ENCODE data around the gene RAX2.
A peak's percentile ranks its signal among the peaks of the same experiment; 100 is the strongest.

The RAX2 gene

DNA sequence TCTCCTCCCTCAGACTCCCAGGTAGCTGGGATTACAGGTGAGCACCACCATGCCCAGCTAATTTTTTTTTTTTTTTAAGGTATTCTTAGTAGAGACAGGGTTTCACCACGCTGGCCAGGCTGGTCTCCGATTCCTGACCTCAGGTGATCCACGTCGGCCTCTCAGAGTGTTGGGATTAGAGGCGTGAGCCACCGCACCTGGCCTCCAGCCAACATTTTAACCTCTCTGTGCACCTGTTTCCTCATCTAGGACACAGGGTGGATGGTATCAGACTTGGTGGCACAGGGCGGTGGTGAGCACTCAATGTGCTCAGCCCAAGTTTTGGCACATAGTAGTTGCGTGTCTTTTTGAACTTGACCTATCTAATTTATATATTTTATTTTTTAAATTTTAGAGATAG, 23.1 kb downstream of the RAX2 start:
- Histone ChIP-seq H3K23ac (ENCODE audit: low read length) (no peak overlapping the region), H3K27ac (ENCODE audit: low read depth, low read length) (no peak overlapping the region), H2AK5ac (ENCODE audit: low read length) (no peak overlapping the region), H4K5ac (ENCODE audit: low read length) (no peak overlapping the region), H3K4me2 (ENCODE audit: low read length) (no peak overlapping the region), H3K36me3 (ENCODE audit: control insufficient read depth, insufficient read depth, low read length) (no peaks in the 10 kb centered on the region), H3K4ac (ENCODE audit: low read depth, low read length) (no peak overlapping the region), H3K56ac (ENCODE audit: low read length) (no peak overlapping the region), H3K4me3 (ENCODE audit: low read length) (no peak overlapping the region), H3K9ac (ENCODE audit: low read length) (no peak overlapping the region), H3K79me1 (ENCODE audit: low read length) (no peaks in the 10 kb centered on the region), H2BK5ac (ENCODE audit: low read length) (no peak overlapping the region), H2BK120ac (ENCODE audit: low read depth, low read length) (no peak overlapping the region), H3K27me3 (ENCODE audit: insufficient read depth, low read length, poor library complexity) (no peaks in the 10 kb centered on the region), H2BK15ac (replicated peaks; ENCODE audit: low read depth) (no peak overlapping the region), H3K79me2 (ENCODE audit: control insufficient read depth, insufficient read depth, low read length) (no peaks in the 10 kb centered on the region), H3K4me1 (ENCODE audit: control insufficient read depth, low read depth, low read length) (no peaks in the 10 kb centered on the region), H3K18ac (ENCODE audit: low read length) (no peak overlapping the region), H4K8ac (ENCODE audit: low read depth, low read length) (no peak overlapping the region)
- DNase-seq, result no peak
- no CpG with 5 or more reads among the region's 8 CpGs for whole genome bisulfite sequencing (ENCODE audit: extremely low coverage, insufficient coverage, low lambda C conversion rate)

DNA sequence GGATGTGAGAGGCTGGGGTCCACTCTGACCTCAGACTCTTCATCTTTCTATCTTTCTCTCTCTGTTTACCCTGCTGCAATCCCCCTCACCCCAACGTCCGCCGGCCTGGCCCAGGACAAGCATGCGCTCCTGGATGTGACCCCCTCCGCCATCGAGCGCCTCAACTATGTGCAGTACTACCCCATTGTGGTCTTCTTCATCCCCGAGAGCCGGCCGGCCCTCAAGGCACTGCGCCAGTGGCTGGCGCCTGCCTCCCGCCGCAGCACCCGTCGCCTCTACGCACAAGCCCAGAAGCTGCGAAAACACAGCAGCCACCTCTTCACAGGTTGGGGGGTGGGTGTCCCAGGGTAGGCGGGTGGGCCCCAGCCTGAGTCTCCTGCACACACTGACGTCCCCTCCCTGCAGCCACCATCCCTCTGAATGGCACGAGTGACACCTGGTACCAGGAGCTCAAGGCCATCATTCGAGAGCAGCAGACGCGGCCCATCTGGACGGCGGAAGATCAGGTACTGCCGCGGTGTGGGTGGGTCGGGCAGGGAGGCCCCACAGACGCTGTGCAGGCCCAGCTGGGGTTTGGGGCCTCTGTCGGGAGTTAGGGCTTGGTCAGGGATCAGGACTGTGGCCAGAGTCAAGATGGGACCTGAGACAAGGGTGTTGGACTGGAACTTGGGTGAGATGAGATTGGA, 25.5 kb downstream of the RAX2 start:
- no peak overlapping the region for H3K4ac ChIP-seq (ENCODE audit: low read depth, low read length)
- no peak overlapping the region for H3K9ac ChIP-seq (ENCODE audit: low read length)
- WGBS (ENCODE audit: extremely low coverage, insufficient coverage, low lambda C conversion rate), result no CpG with 5 or more reads among the region's 31 CpGs
- no peak overlapping the region for H2BK15ac ChIP-seq (replicated peaks; ENCODE audit: low read depth)
- no peak overlapping the region for H3K23ac ChIP-seq (ENCODE audit: low read length)
- no peak overlapping the region for H3K4me2 ChIP-seq (ENCODE audit: low read length)
- no peak overlapping the region for H2BK5ac ChIP-seq (ENCODE audit: low read length)
- no peaks in the 10 kb centered on the region for H3K79me1 ChIP-seq (ENCODE audit: low read length)
- H3K56ac ChIP-seq (ENCODE audit: low read length), result no peak overlapping the region
- H3K27me3 ChIP-seq (ENCODE audit: insufficient read depth, low read length, poor library complexity), result no peaks in the 10 kb centered on the region
- H2AK5ac ChIP-seq (ENCODE audit: low read length), result no peak overlapping the region
- DNase-seq, result no peak
- H3K4me3 ChIP-seq (ENCODE audit: low read length), result no peak overlapping the region
- H3K18ac ChIP-seq (ENCODE audit: low read length), result no peak overlapping the region
- no peak overlapping the region for H4K8ac ChIP-seq (ENCODE audit: low read depth, low read length)
- no peaks in the 10 kb centered on the region for H3K36me3 ChIP-seq (ENCODE audit: control insufficient read depth, insufficient read depth, low read length)
- H3K27ac ChIP-seq (ENCODE audit: low read depth, low read length), result no peak overlapping the region
- H3K79me2 ChIP-seq (ENCODE audit: control insufficient read depth, insufficient read depth, low read length), result no peaks in the 10 kb centered on the region
- H2BK120ac ChIP-seq (ENCODE audit: low read depth, low read length), result no peak overlapping the region
- no peaks in the 10 kb centered on the region for H3K4me1 ChIP-seq (ENCODE audit: control insufficient read depth, low read depth, low read length)
- no peak overlapping the region for H4K5ac ChIP-seq (ENCODE audit: low read length)

GRCh38 chr19:3745363-3746045, 26.5 kb downstream of the RAX2 start:
- Histone ChIP-seq H4K8ac (ENCODE audit: low read depth, low read length) (no peak overlapping the region), H3K18ac (ENCODE audit: low read length) (no peak overlapping the region), H3K4me2 (ENCODE audit: low read length) (no peak overlapping the region), H3K9ac (ENCODE audit: low read length) (no peak overlapping the region), H2BK120ac (ENCODE audit: low read depth, low read length) (no peak overlapping the region), H3K23ac (ENCODE audit: low read length) (no peak overlapping the region), H3K36me3 (ENCODE audit: control insufficient read depth, insufficient read depth, low read length) (no peaks in the 10 kb centered on the region), H2BK15ac (replicated peaks; ENCODE audit: low read depth) (no peak overlapping the region), H2BK5ac (ENCODE audit: low read length) (no peak overlapping the region), H3K56ac (ENCODE audit: low read length) (no peak overlapping the region), H4K5ac (ENCODE audit: low read length) (no peak overlapping the region), H3K4ac (ENCODE audit: low read depth, low read length) (no peak overlapping the region), H3K4me3 (ENCODE audit: low read length) (no peak overlapping the region), H3K27me3 (ENCODE audit: insufficient read depth, low read length, poor library complexity) (no peaks in the 10 kb centered on the region), H2AK5ac (ENCODE audit: low read length) (no peak overlapping the region), H3K79me2 (ENCODE audit: control insufficient read depth, insufficient read depth, low read length) (no peaks in the 10 kb centered on the region), H3K4me1 (ENCODE audit: control insufficient read depth, low read depth, low read length) (no peaks in the 10 kb centered on the region), H3K79me1 (ENCODE audit: low read length) (no peaks in the 10 kb centered on the region), H3K27ac (ENCODE audit: low read depth, low read length) (no peak overlapping the region)
- no peak for DNase-seq
- no CpG with 5 or more reads among the region's 8 CpGs for WGBS (ENCODE audit: extremely low coverage, insufficient coverage, low lambda C conversion rate)

- Histone ChIP-seq H2BK5ac (ENCODE audit: low read length) (no peak overlapping the region), H4K8ac (ENCODE audit: low read depth, low read length) (no peak overlapping the region), H3K9ac (ENCODE audit: low read length) (no peak overlapping the region), H3K4me2 (ENCODE audit: low read length) (no peak overlapping the region), H3K79me2 (ENCODE audit: control insufficient read depth, insufficient read depth, low read length) (no peaks in the 10 kb centered on the region), H2BK15ac (replicated peaks; ENCODE audit: low read depth) (no peak overlapping the region), H3K36me3 (ENCODE audit: control insufficient read depth, insufficient read depth, low read length) (no peaks in the 10 kb centered on the region), H3K18ac (ENCODE audit: low read length) (no peak overlapping the region), H3K79me1 (ENCODE audit: low read length) (no peaks in the 10 kb centered on the region), H3K56ac (ENCODE audit: low read length) (no peak overlapping the region), H3K4me3 (ENCODE audit: low read length) (no peak overlapping the region), H4K5ac (ENCODE audit: low read length) (no peak overlapping the region), H3K27me3 (ENCODE audit: insufficient read depth, low read length, poor library complexity) (no peaks in the 10 kb centered on the region), H3K4me1 (ENCODE audit: control insufficient read depth, low read depth, low read length) (no peaks in the 10 kb centered on the region), H3K23ac (ENCODE audit: low read length) (no peak overlapping the region), H3K4ac (ENCODE audit: low read depth, low read length) (no peak overlapping the region), H3K27ac (ENCODE audit: low read depth, low read length) (no peak overlapping the region), H2AK5ac (ENCODE audit: low read length) (no peak overlapping the region), H2BK120ac (ENCODE audit: low read depth, low read length) (no peak overlapping the region)
- no CpG with 5 or more reads among the region's 2 CpGs for WGBS (ENCODE audit: extremely low coverage, insufficient coverage, low lambda C conversion rate)
- peak; percentile 25 for DNase-seq
Measured at GRCh38 chr19:3743486-3743885, 28.5 kb downstream of the RAX2 start.

DNA sequence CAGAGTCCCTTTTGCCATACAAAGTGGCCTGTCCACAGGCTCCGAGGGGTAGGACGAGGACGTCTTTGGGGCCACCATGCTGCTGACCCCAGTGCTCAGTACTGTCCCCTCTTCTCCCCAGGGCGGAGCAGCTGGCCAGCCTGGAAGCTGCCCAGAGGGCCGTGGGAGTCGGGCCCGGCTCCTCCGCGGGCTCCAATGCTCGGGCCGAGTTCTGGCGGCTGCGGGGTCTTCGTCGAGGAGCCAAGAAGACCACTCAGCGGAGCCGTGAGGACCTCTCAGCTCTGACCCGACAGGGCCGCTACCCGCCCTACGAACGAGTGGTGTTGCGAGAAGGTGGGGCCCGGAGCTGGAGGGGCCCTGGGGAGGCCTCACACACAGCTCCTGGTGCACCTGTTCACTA, 31.6 kb downstream of the RAX2 start:
- Histone ChIP-seq H2BK5ac (ENCODE audit: low read length) (no peak overlapping the region), H3K9ac (ENCODE audit: low read length) (no peak overlapping the region), H2BK120ac (ENCODE audit: low read depth, low read length) (no peak overlapping the region), H3K4me1 (ENCODE audit: control insufficient read depth, low read depth, low read length) (no peaks in the 10 kb centered on the region), H3K23ac (ENCODE audit: low read length) (no peak overlapping the region), H3K27ac (ENCODE audit: low read depth, low read length) (no peak overlapping the region), H3K56ac (ENCODE audit: low read length) (no peak overlapping the region), H3K4ac (ENCODE audit: low read depth, low read length) (no peak overlapping the region), H3K4me3 (ENCODE audit: low read length) (no peak overlapping the region), H3K27me3 (ENCODE audit: insufficient read depth, low read length, poor library complexity) (no peaks in the 10 kb centered on the region), H3K18ac (ENCODE audit: low read length) (no peak overlapping the region), H4K5ac (ENCODE audit: low read length) (no peak overlapping the region), H3K79me1 (ENCODE audit: low read length) (no peaks in the 10 kb centered on the region), H2AK5ac (ENCODE audit: low read length) (no peak overlapping the region), H2BK15ac (replicated peaks; ENCODE audit: low read depth) (no peak overlapping the region), H4K8ac (ENCODE audit: low read depth, low read length) (no peak overlapping the region), H3K4me2 (ENCODE audit: low read length) (no peak overlapping the region), H3K36me3 (ENCODE audit: control insufficient read depth, insufficient read depth, low read length) (no peaks in the 10 kb centered on the region), H3K79me2 (ENCODE audit: control insufficient read depth, insufficient read depth, low read length) (no peaks in the 10 kb centered on the region)
- no CpG with 5 or more reads among the region's 24 CpGs for WGBS (ENCODE audit: extremely low coverage, insufficient coverage, low lambda C conversion rate)
- DNase-seq, result no peak
